Fibroblast of skin of scalp (primary cell): ENCODE measurements around the gene CPNE7.

Source experiments
- DNase-seq: peaks from one replicate; pipeline ENCODE4 v3.0.0-alpha.2; 2013

Gene CPNE7

GRCh38 chr16:89549007-89549700 lies 26.4 kb upstream of the CPNE7 start:
- no peak for DNase-seq

- DNase-seq = no peak
Observed at GRCh38 chr16:89550421-89551007, 25.0 kb upstream of the CPNE7 start.

GRCh38 chr16:89552329-89552728 lies 23.2 kb upstream of the CPNE7 start:
- no peak for DNase-seq

GRCh38 chr16:89552913-89553312 lies 22.6 kb upstream of the CPNE7 start:
- DNase-seq = no peak

GRCh38 chr16:89553733-89554132 lies 21.8 kb upstream of the CPNE7 start:
- DNase-seq = no peak

DNA sequence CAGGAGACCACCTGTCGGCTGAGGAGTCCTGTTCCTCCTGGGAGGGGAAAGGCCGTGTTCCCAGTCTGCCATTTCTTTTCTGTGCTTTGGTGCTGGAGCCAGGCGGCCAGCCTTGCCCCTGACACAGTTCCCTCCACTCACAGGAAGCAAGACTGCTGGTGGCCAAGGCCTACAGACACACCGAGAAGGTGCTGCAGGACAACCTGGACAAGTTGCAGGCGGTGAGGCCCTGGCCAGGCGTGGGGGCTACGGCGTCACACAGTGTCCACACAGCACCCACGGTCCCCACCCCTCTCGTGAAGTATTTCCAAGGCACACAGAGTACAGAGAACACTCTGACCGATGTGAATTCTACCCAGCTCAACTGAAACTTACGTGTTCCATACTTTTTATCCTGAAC lies 21.2 kb upstream of the CPNE7 start:
- no peak for DNase-seq

GRCh38 chr16:89555265-89555664 lies 20.3 kb upstream of the CPNE7 start:
- DNase-seq = no peak

GRCh38 chr16:89555780-89556179 lies 19.8 kb upstream of the CPNE7 start:
- no peak for DNase-seq

GRCh38 chr16:89556750-89557689 lies 18.5 kb upstream of the CPNE7 start:
- DNase-seq = peak; percentile 67

DNA sequence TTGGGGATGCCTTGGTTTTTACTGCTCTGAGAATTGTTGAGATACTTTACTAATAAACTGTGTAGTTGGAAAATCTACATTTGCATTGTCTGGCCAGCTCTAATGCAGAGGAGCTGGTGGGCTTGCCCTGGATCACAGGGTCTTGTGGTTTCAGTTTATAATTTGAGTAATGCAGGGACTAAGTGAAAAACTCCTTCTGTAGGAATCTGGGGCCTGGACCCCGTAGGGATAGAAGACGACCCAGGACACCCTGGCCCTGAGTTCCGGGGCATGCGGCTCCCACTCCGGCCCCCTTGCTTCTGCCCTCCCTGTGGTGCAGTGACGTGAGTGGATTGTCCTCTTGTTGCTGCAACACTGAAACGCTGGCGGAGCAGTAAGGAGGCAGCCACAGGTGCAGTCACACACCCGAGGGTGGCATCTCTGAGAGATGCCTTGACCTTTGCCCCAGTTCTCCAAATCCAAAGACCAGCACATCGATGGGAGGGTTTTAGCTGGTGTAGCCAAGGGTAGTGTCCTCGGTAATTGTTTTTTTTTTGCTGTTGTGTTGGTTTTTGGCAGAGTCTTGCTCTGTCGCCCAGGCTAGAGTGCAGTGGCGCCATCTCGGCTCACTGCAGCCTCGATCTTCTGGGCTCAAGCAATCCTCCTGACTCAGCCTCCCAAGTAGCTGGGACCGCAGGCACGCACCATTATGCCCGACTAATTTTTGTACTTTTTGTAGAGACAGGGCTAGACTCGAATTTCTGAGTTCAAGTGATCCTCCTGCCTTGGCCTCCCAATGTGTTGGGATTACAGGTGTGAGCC lies 17.7 kb upstream of the CPNE7 start:
- no peak for DNase-seq

DNA sequence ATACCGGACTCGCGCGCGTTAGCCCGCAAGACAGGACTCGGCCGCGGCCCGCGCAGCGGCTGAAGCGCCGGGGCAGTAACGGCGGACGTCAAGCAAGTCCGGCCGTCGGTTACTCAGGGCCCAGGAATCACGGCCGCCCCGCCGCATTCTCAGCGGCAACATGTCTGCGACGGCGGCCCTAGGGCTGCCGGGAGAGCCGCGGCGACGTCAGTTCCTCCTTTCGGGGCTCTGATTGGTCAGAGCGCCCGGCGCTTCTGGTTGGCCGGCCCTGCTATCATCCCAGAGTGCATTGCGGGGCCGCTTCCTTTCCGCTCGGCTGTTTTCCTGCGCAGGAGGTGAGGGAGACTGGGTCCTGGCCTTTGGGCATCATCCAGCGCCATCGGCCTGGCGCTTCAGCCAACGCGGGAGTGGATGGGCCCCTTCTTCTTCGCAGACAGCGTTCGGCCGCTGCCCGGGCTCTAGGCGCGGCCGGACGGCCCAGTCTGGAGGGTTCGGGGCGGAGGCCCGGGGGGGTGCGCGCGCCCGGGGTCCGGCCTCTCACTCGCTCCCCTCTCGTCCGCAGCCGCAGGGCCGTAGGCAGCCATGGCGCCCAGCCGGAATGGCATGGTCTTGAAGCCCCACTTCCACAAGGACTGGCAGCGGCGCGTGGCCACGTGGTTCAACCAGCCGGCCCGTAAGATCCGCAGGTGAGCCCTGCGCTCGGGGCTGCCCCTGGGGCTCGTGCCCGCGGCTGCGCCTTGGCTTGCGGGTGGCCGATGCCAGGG lies 15.0 kb upstream of the CPNE7 start, which contains the start of gene RPL13:
Gene RPL13, plus strand, starts transcription at position 305 of the 764 bp plus-strand sequence. Its CDS starts 278 bp downstream, at position 583.
- DNase-seq = peak; percentile 96

DNA sequence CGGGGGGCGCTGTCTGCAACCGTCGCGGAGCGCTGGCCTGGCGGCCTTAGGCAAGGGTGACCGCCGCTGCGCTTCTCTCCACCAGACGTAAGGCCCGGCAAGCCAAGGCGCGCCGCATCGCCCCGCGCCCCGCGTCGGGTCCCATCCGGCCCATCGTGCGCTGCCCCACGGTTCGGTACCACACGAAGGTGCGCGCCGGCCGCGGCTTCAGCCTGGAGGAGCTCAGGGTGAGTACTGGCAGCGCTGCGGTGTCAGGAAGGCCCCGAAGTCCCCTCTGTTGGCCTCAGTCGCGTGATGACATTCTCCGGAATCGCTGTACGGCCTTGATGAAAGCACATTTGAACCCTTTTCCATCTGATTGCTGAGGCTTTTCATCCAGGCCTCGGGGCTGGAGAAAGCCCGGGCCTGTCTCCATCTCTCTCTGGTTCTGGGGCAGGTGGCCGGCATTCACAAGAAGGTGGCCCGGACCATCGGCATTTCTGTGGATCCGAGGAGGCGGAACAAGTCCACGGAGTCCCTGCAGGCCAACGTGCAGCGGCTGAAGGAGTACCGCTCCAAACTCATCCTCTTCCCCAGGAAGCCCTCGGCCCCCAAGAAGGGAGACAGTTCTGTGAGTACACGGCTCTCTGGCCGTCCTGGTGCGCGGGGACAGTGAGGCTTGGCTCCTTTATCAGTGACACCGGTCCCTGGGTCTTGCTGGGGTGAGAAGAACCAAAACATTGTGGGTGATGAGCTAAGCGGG lies 14.2 kb upstream of the CPNE7 start:
- no peak for DNase-seq

- DNase-seq = no peak
Observed at GRCh38 chr16:89561884-89562599, 13.5 kb upstream of the CPNE7 start.

DNA sequence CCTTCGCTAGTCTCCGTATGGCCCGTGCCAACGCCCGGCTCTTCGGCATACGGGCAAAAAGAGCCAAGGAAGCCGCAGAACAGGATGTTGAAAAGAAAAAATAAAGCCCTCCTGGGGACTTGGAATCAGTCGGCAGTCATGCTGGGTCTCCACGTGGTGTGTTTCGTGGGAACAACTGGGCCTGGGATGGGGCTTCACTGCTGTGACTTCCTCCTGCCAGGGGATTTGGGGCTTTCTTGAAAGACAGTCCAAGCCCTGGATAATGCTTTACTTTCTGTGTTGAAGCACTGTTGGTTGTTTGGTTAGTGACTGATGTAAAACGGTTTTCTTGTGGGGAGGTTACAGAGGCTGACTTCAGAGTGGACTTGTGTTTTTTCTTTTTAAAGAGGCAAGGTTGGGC lies 12.6 kb upstream of the CPNE7 start:
- DNase-seq = no peak

GRCh38 chr16:89563639-89564392 lies 11.7 kb upstream of the CPNE7 start:
- DNase-seq = no peak

- DNase-seq = no peak
Observed at GRCh38 chr16:89564476-89565255, 10.9 kb upstream of the CPNE7 start.

- DNase-seq = no peak
Observed at GRCh38 chr16:89565256-89565505, 10.4 kb upstream of the CPNE7 start.

DNA sequence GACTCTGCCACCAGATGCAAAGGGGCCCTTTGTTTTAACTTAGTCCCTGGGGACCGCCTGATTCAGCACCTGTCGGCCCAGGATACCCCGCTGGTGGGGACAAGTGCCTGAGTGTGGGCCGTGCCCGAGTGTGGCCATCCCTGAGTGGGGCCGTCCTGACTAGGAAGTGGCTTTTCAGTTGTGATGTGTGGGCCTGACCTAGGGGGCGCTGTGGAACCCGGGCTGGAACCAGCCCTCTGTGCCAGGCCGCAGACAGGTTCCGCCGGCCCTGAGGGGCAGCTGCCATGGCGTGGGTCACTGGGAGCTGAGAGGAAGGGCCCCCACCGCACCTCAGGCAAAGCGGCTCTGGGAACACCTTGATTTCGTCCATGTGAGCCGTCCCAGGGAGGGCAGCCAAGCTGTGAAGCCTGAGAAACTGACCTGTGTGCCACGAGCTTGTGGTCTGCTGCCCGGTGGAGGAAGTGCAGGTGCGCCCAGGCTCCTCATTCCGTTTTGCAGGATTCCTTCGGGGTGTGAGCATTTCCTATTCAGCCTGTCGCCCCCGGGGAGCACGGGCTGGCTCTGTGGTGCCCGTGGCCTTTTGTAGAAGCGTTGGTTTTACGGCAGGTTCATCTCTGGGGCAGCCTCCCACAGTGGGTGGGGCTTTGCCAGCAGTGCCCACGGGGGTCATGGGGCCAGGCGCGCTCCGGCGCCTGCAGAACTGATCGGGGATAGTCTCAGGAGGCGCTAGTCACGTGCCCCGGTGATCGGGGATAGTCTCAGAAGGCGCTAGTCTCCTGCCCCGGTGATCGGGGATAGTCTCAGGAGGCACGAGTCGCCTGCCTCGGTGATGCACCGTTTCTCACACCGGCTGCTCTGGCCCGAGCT lies 9.8 kb upstream of the CPNE7 start:
- DNase-seq = peak; percentile 28
